Measurements from ENCODE around the gene TTC9. TPM values are rescaled to one million over a fixed set of nuclear protein-coding genes. Genes with fewer than 3 reads are reported as not detected.

Gene TTC9
- polyA plus RNA-seq, 3 donors = 3.8 to 4.3 (median 3.9) TPM

Other genes with a start within 250 kb of the TTC9 start
- 10 to 100 TPM; 38.8 to 45.3 (median 45.3) TPM for gene SYNJ2BP, start 224.8 kb upstream of the TTC9 start, polyA plus RNA-seq (ENCODE audit: insufficient read length in 3 of 3)
- under 1 TPM; 0.34 to 0.65 (median 0.45) TPM for gene ADAM21, start 189.7 kb upstream of the TTC9 start, polyA plus RNA-seq (ENCODE audit: insufficient read length in 3 of 3)
- under 1 TPM; 0.07 to 0.18 (median 0.11) TPM for gene ADAM20, start 106.9 kb upstream of the TTC9 start, polyA plus RNA-seq (ENCODE audit: insufficient read length in 3 of 3)
- 10 to 100 TPM; 38.2 to 40.4 (median 38.9) TPM for gene MED6, start 41.3 kb upstream of the TTC9 start, polyA plus RNA-seq (ENCODE audit: insufficient read length in 3 of 3)
- gene MAP3K9, start 167.6 kb downstream of the TTC9 start, polyA plus RNA-seq (ENCODE audit: insufficient read length in 3 of 3) = 1 to 10 TPM; 3.9 to 4.8 (median 3.9) TPM

All from renal cortex interstitium (tissue), 3 donors.